ENCODE results near the gene TBC1D28. TPM values are rescaled to one million over a fixed set of nuclear protein-coding genes. Genes with fewer than 3 reads are reported as not detected.

Gene TBC1D28
- total RNA-seq, result not detected

GRCh38 chr17:18644291-18644690 lies at the start of gene TBC1D28:
TBC1D28 (minus strand) TSS chr17:18644391; CDS start chr17:18641352, 3,039 bp downstream.

DNA sequence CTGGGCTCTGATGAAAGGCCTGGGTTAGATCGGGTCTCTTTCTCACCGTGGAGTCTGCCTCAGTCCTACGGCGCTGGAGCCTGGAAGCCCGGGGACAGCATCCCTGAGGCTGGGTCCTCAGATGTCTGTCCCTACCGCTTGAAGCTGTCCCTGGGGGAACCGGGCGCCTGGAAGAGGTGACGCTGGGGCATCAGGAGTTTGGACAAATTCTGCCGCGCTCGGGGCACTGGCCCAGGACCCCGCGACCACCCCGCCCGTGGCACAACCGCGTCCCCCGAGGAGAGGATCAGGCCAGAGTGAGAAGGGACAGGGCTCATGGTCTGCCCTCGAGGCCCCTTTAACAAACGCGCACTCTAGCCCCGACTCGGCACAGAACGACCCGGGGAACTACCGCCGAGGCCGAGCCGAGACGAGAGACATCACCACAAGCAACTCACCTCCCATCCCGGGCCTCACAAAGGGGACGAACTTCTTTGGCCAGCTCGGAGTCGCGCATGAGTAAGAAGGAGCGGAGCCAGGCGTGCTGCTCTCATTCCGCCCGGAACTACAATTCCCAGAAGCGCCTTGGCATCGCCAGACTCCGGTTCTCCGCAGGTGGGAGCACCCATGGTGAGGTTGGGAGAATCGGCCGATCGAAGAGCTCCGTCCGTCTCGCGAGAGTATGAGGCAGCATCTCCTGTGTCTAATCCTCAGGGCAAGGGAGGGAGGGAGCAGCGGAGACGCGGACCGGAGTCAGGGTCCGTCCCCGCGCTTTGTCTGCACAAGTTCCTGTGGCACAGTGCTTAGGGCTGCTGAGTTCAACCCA lies 37.8 kb upstream of the TBC1D28 start, which contains the start of gene FOXO3B:
FOXO3B (minus strand) TSS at position 548 of the 805 bp plus-strand sequence. CDS start 663 bp downstream, outside the sequence.

Small RNAs within 50 kb of the gene (small RNA-seq; reads per million reads assigned to genes)
- gene AC026271.2, result not detected

Other genes starting within 250 kb of the TBC1D28 start
- gene LGALS9C, start 167.6 kb downstream of the TBC1D28 start, total RNA-seq, result not detected
- gene FOXO3B, start 37.9 kb upstream of the TBC1D28 start, total RNA-seq, result 11.8 TPM
- gene FBXW10, start 99.7 kb upstream of the TBC1D28 start, total RNA-seq, result 0.23 TPM
- gene TVP23B, start 136.8 kb upstream of the TBC1D28 start, total RNA-seq, result 42.4 TPM
- 90.7 TPM for gene PRPSAP2, start 213.7 kb upstream of the TBC1D28 start, total RNA-seq

Measured in diencephalon (tissue), 1 donor.